ENCODE data around the gene EMX1.

The EMX1 gene

GRCh38 chr2:72923833-72924352 lies 6.6 kb downstream of the EMX1 start:
- no peaks in the 10 kb centered on the region for H3K4me1 ChIP-seq (ENCODE audit: insufficient read depth, low read length, poor library complexity, severe bottlenecking)
- no peak overlapping the region for H3K4me3 ChIP-seq (ENCODE audit: low read length, poor library complexity, severe bottlenecking)
- H3K9me2 ChIP-seq (replicated peaks; ENCODE audit: low read depth, low read length), result no peaks in the 10 kb centered on the region
- no peak overlapping the region for H3K9ac ChIP-seq (ENCODE audit: low read depth, low read length, poor library complexity, severe bottlenecking)
- TF ChIP-seq EZH2phosphoT487 (IDR thresholded peaks at IDR 0.05; ENCODE audit: borderline replicate concordance), result no peak
- TF ChIP-seq CTCF (conservative IDR thresholded peaks at IDR 0.05; ENCODE audit: low read length), result no peak
- no peak overlapping the region for H3K4me2 ChIP-seq (ENCODE audit: low read depth, low read length, poor library complexity, severe bottlenecking)
- H3K36me3 ChIP-seq (ENCODE audit: insufficient read depth, low read length), result no peaks in the 10 kb centered on the region
- no peaks in the 10 kb centered on the region for H3K27me3 ChIP-seq (ENCODE audit: insufficient read depth, low read length, poor library complexity, severe bottlenecking)
- no peaks in the 10 kb centered on the region for H4K20me1 ChIP-seq (ENCODE audit: insufficient read depth, low read length, poor library complexity, severe bottlenecking)
- H3K79me2 ChIP-seq (ENCODE audit: insufficient read depth, low read length), result no peaks in the 10 kb centered on the region
- no peak overlapping the region for H2AFZ ChIP-seq (ENCODE audit: low read length)
- H3K9me3 ChIP-seq (ENCODE audit: insufficient read depth, low read depth, low read length), result no peaks in the 10 kb centered on the region
- H3F3A ChIP-seq (ENCODE audit: low read depth), result no peaks in the 10 kb centered on the region

- H3K4me1 ChIP-seq (ENCODE audit: insufficient read depth, low read length, poor library complexity, severe bottlenecking), result no peaks in the 10 kb centered on the region
- no peaks in the 10 kb centered on the region for H3K36me3 ChIP-seq (ENCODE audit: insufficient read depth, low read length)
- no peak overlapping the region for H3K4me3 ChIP-seq (ENCODE audit: low read length, poor library complexity, severe bottlenecking)
- H3K9me3 ChIP-seq (ENCODE audit: insufficient read depth, low read depth, low read length), result no peaks in the 10 kb centered on the region
- no peaks in the 10 kb centered on the region for H3K9me2 ChIP-seq (replicated peaks; ENCODE audit: low read depth, low read length)
- H2AFZ ChIP-seq (ENCODE audit: low read length), result no peak overlapping the region
- no peak for TF ChIP-seq EZH2phosphoT487 (IDR thresholded peaks at IDR 0.05; ENCODE audit: borderline replicate concordance)
- no peak for TF ChIP-seq CTCF (conservative IDR thresholded peaks at IDR 0.05; ENCODE audit: low read length)
- H3K4me2 ChIP-seq (ENCODE audit: low read depth, low read length, poor library complexity, severe bottlenecking), result no peak overlapping the region
- no peaks in the 10 kb centered on the region for H3K27me3 ChIP-seq (ENCODE audit: insufficient read depth, low read length, poor library complexity, severe bottlenecking)
- H3F3A ChIP-seq (ENCODE audit: low read depth), result no peaks in the 10 kb centered on the region
- no peaks in the 10 kb centered on the region for H3K79me2 ChIP-seq (ENCODE audit: insufficient read depth, low read length)
- H3K9ac ChIP-seq (ENCODE audit: low read depth, low read length, poor library complexity, severe bottlenecking), result no peak overlapping the region
- H4K20me1 ChIP-seq (ENCODE audit: insufficient read depth, low read length, poor library complexity, severe bottlenecking), result no peaks in the 10 kb centered on the region
These were observed 7.3 kb downstream of the EMX1 start for GRCh38 chr2:72924353-72925240.

GRCh38 chr2:72925328-72925943 lies 8.1 kb downstream of the EMX1 start:
- no peaks in the 10 kb centered on the region for H3K9me2 ChIP-seq (replicated peaks; ENCODE audit: low read depth, low read length)
- H3F3A ChIP-seq (ENCODE audit: low read depth), result no peaks in the 10 kb centered on the region
- no peaks in the 10 kb centered on the region for H3K27me3 ChIP-seq (ENCODE audit: insufficient read depth, low read length, poor library complexity, severe bottlenecking)
- no peaks in the 10 kb centered on the region for H3K36me3 ChIP-seq (ENCODE audit: insufficient read depth, low read length)
- no peak overlapping the region for H2AFZ ChIP-seq (ENCODE audit: low read length)
- no peak overlapping the region for H3K4me3 ChIP-seq (ENCODE audit: low read length, poor library complexity, severe bottlenecking)
- no peak overlapping the region for H3K9ac ChIP-seq (ENCODE audit: low read depth, low read length, poor library complexity, severe bottlenecking)
- H3K79me2 ChIP-seq (ENCODE audit: insufficient read depth, low read length), result no peaks in the 10 kb centered on the region
- H3K9me3 ChIP-seq (ENCODE audit: insufficient read depth, low read depth, low read length), result no peaks in the 10 kb centered on the region
- H3K4me2 ChIP-seq (ENCODE audit: low read depth, low read length, poor library complexity, severe bottlenecking), result no peak overlapping the region
- no peaks in the 10 kb centered on the region for H3K4me1 ChIP-seq (ENCODE audit: insufficient read depth, low read length, poor library complexity, severe bottlenecking)
- no peak for TF ChIP-seq EZH2phosphoT487 (IDR thresholded peaks at IDR 0.05; ENCODE audit: borderline replicate concordance)
- TF ChIP-seq CTCF (conservative IDR thresholded peaks at IDR 0.05; ENCODE audit: low read length), result no peak
- H4K20me1 ChIP-seq (ENCODE audit: insufficient read depth, low read length, poor library complexity, severe bottlenecking), result no peaks in the 10 kb centered on the region
